Suprapubic skin (tissue), 3 donors: ENCODE results near the gene KIAA0513.

Experiments used
- CTCF ChIP-seq, 2 donors: fragments of 200-600 bp in 1 of 2; fragments of 450-650 bp in 1 of 2; sonication (generic) in 1 of 2; IDR thresholded peaks; one replicate each; pipeline ENCODE4 v1.5.1; 2016 to 2019; ENCODE audit warnings: antibody characterized with exemption in 2 of 2, mild to moderate bottlenecking in 1 of 2, moderate library complexity in 1 of 2
- POLR2A ChIP-seq, 2 donors: fragments of 450-650 bp; IDR thresholded peaks; one replicate each; pipeline ENCODE4 v1.6.1; 2017; ENCODE audit warnings: antibody characterized with exemption in 2 of 2, mild to moderate bottlenecking in 2 of 2, moderate library complexity in 2 of 2

DNA sequence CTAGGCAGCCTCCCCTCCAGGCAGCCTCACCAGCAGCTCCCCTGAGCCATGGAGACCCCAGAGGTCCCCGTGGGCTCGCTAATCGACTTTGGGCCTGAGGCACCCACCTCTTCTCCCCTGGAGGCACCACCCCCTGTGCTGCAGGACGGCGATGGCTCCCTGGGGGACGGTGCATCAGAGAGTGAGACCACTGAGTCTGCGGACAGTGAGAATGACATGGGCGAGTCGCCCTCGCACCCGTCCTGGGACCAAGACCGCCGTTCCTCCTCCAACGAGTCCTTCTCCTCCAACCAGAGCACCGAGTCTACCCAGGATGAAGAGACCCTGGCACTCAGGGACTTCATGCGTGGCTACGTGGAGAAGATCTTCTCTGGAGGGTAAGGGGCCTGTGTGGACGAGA, 39.4 kb downstream of the KIAA0513 start:
- TF ChIP-seq CTCF (IDR thresholded peaks at IDR 0.05) (no peak), POLR2A (IDR thresholded peaks at IDR 0.05) (no peak)
